OCI-LY7 (cell line): Measurements from ENCODE around the gene CALR3.

Experiments used
- EZH2phosphoT487 ChIP-seq: fragments of 200-600 bp; sonication (generic); IDR thresholded peaks from 2 replicates; pipeline ENCODE4 v1.6.1; 2018; ENCODE audit warnings: low read depth, borderline replicate concordance, mild to moderate bottlenecking, mixed run types, antibody characterized with exemption, low read length, moderate library complexity, mixed read lengths
- TF ChIP-seq, protein P1 (sequence below): fragments of 200-600 bp; sonication (generic); conservative IDR thresholded peaks from 2 replicates; pipeline ENCODE4 v1.5.1; 2014; ENCODE audit warnings: mild to moderate bottlenecking, antibody characterized with exemption, low read length, moderate library complexity, mixed read lengths

DNA sequence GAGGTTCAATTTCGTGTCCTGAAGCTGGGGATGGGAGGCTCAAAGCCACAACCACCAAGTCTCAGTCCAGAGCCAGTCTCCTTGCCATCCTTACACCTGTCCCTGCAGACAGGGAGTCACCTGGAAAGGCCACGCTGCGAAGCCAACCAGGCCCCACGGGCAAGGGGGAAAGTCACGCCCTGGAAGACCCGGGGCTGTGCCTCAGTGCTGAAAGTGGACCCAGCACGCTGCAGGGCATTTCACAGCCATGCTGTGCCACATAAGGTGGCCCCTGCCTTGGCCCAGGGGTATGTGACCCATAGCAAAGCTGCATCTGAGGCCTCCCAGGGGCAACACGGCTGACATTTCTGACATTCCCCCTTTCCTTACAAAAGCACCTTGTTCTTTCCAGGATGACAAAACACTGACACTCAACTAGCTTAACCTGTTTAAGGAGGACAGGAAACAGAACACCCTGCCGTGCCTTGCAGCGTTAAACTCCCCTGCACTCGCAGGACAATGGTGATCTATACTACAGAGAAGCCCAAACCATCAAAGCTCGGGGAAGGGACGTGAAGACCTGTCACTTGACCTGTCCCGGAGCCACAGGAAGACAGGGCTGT, 31.5 kb upstream of the CALR3 start:
- TF ChIP-seq, protein P1, sequence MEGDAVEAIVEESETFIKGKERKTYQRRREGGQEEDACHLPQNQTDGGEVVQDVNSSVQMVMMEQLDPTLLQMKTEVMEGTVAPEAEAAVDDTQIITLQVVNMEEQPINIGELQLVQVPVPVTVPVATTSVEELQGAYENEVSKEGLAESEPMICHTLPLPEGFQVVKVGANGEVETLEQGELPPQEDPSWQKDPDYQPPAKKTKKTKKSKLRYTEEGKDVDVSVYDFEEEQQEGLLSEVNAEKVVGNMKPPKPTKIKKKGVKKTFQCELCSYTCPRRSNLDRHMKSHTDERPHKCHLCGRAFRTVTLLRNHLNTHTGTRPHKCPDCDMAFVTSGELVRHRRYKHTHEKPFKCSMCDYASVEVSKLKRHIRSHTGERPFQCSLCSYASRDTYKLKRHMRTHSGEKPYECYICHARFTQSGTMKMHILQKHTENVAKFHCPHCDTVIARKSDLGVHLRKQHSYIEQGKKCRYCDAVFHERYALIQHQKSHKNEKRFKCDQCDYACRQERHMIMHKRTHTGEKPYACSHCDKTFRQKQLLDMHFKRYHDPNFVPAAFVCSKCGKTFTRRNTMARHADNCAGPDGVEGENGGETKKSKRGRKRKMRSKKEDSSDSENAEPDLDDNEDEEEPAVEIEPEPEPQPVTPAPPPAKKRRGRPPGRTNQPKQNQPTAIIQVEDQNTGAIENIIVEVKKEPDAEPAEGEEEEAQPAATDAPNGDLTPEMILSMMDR: no peak
- no peak for TF ChIP-seq EZH2phosphoT487
